Progenitor cell of endocrine pancreas (in vitro differentiated cells): ENCODE results near the gene ANKMY1. TPM values are rescaled to one million over a fixed set of nuclear protein-coding genes. Genes with fewer than 3 reads are reported as not detected.

ENCODE experiments used
- DNase-seq: peaks from one replicate; pipeline ENCODE4 v3.0.0; 2021; ENCODE audit warnings: low spot score; ENCODE audit not compliant: unreplicated experiment
- H3K27ac Mint-ChIP-seq: 2 replicates; pipeline ENCODE4 v1.8.0; 2021; ENCODE audit warnings: mild to moderate bottlenecking, moderate library complexity, mixed read lengths
- H3K27me3 Mint-ChIP-seq: 2 replicates; pipeline ENCODE4 v1.8.0; 2021; ENCODE audit warnings: mixed read lengths
- H3K36me3 Mint-ChIP-seq: 2 replicates; pipeline ENCODE4 v1.8.0; 2022; ENCODE audit warnings: mixed read lengths; ENCODE audit not compliant: insufficient read depth
- H3K4me1 Mint-ChIP-seq: 2 replicates; pipeline ENCODE4 v1.8.0; 2021; ENCODE audit warnings: low read depth, mixed read lengths
- H3K4me3 Mint-ChIP-seq: 2 replicates; pipeline ENCODE4 v1.8.0; 2021; ENCODE audit warnings: low read depth, mild to moderate bottlenecking, moderate library complexity, mixed read lengths
- H3K9me3 Mint-ChIP-seq: 2 replicates; pipeline ENCODE4 v1.8.0; 2021; ENCODE audit warnings: low read depth, mixed read lengths
- CTCF ChIP-seq: fragments of 200-600 bp; sonication (generic); IDR thresholded peaks from one replicate; pipeline ENCODE4 v1.5.0; 2021; ENCODE audit warnings: antibody characterized with exemption, mild to moderate bottlenecking; ENCODE audit not compliant: unreplicated experiment
- total RNA-seq: library from RNA; stranded (reverse); gene quantifications from 2 replicates; pipeline ENCODE4 v1.2.1, GENCODE V29; 2021

ANKMY1 gene
- total RNA-seq, 1 donor from 2014 or later = 29.2 TPM

DNA sequence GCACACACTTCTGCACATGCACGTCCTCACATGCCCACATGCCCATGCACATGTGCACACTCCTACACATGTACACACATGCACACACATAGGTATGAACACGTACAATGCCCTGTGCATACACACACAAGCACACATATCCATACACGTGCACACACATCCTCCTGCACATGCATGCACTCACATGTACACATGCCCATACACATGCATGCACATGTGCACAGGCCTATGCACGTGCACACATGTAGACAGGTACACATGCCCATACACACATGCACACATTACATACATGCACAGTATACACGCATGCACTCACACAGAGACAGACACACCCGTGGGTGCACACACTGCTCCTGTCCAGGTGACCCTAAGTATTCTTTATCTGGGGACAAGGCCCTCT, 88.0 kb downstream of the ANKMY1 start:
- peak overlapping the region; percentile 73 for H3K27ac Mint-ChIP-seq

DNA sequence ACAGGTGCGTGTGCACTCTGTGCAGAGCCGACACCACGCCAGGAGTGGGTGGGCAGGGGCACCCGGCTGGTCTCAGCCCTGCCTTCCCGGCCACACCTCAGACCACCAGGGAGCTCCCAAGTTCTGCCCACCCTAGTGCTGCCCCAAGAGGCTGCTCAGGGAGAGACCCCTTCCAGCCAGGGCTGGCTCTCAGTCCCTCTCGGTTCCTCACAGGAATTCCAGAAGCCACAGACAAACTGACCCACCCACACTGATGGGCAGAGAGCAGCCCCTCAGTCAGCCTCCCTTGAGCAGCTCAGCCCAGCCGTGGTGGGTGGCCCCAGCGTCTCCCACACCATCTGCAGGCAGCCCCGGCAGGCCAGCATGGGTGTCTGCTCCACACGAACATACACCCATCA, 88.5 kb downstream of the ANKMY1 start:
- peak; percentile 8 for DNase-seq

More for the DNA sequence above, 88.0 kb downstream of the ANKMY1 start:
- no peak for TF ChIP-seq CTCF
- Mint-ChIP-seq H3K9me3 (peaks cover 11% of the 10 kb centered on the region), H3K4me3 (no peak overlapping the region), H3K27me3 (no peaks in the 10 kb centered on the region), H3K36me3 (peaks cover 1% of the 10 kb centered on the region), H3K4me1 (peaks cover 2% of the 10 kb centered on the region)
- peak; percentile 7 for DNase-seq

GRCh38 chr2:240468303-240469238, 89.2 kb downstream of the ANKMY1 start:
- H3K27me3 Mint-ChIP-seq = no peaks in the 10 kb centered on the region
- H3K4me1 Mint-ChIP-seq = peaks cover 2% of the 10 kb centered on the region
- no peak overlapping the region for H3K27ac Mint-ChIP-seq
- peaks cover 6% of the 10 kb centered on the region for H3K9me3 Mint-ChIP-seq
- H3K4me3 Mint-ChIP-seq = no peak overlapping the region
- H3K36me3 Mint-ChIP-seq = peaks cover 1% of the 10 kb centered on the region
- DNase-seq = peak; percentile 14
- no peak for TF ChIP-seq CTCF

More for the DNA sequence above, 88.5 kb downstream of the ANKMY1 start:
- no peak overlapping the region for H3K4me3 Mint-ChIP-seq
- H3K27ac Mint-ChIP-seq = peak overlapping the region; percentile 63
- peak; percentile 13 for TF ChIP-seq CTCF
- H3K36me3 Mint-ChIP-seq = no peaks in the 10 kb centered on the region
- H3K4me1 Mint-ChIP-seq = peaks cover 2% of the 10 kb centered on the region
- H3K9me3 Mint-ChIP-seq = peaks cover 8% of the 10 kb centered on the region
- no peaks in the 10 kb centered on the region for H3K27me3 Mint-ChIP-seq

DNA sequence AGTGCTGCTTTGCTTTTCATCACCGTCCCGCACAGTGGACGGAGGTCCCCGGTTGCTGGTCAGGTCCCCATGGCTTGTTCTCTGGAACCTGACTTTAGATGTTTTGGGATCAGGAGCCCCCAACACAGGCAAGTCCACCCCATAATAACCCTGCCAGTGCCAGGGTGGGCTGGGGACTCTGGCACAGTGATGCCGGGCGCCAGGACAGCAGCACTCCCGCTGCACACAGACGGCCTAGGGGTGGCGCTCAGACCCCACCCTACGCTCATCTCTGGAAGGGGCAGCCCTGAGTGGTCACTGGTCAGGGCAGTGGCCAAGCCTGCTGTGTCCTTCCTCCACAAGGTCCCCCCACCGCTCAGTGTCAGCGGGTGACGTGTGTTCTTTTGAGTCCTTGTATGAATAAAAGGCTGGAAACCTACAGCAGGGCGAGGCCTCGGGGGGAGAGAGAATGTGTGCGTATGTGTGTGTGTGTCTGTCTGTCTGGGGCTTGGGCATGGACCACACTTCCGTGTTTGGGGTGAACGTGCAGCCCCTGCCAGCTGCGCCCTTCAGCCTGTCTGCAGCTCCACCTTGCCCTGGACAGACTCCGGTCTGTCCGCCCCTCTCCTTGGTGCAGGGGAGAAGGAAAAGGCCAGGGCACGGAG, 90.0 kb downstream of the ANKMY1 start:
- no peak overlapping the region for H3K27ac Mint-ChIP-seq
- TF ChIP-seq CTCF = no peak
- H3K36me3 Mint-ChIP-seq = peaks cover 1% of the 10 kb centered on the region
- no peak overlapping the region for H3K4me3 Mint-ChIP-seq
- peaks cover 2% of the 10 kb centered on the region for H3K4me1 Mint-ChIP-seq
- DNase-seq = no peak
- H3K9me3 Mint-ChIP-seq = no peaks in the 10 kb centered on the region
- H3K27me3 Mint-ChIP-seq = no peaks in the 10 kb centered on the region

DNA sequence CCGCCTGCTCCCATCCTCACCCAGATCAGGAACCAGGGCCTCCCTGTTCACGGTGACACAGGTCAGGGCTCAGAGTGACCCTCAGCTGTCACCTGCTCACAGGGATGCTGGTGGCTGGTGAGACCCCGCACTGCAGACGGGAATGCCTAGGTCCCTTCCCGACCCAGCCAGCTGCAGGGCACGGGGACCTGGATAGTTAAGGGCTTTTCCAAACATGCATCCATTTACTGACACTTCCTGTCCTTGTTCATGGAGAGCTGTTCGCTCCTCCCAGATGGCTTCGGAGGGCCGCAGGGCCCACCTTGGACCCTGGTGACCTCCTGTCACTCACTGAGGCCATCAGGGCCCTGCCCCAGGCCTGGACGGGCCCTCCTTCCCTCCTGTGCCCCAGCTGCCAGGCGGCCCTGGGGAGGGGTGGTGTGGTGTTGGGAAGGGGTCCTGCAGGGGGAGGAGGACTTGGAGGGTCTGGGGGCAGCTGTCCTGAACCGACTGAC, 90.6 kb downstream of the ANKMY1 start:
- peaks cover 2% of the 10 kb centered on the region for H3K4me1 Mint-ChIP-seq
- H3K27me3 Mint-ChIP-seq = no peaks in the 10 kb centered on the region
- H3K27ac Mint-ChIP-seq = no peak overlapping the region
- no peaks in the 10 kb centered on the region for H3K9me3 Mint-ChIP-seq
- peaks cover 4% of the 10 kb centered on the region for H3K36me3 Mint-ChIP-seq
- TF ChIP-seq CTCF = no peak
- DNase-seq = peak; percentile 8
- H3K4me3 Mint-ChIP-seq = no peak overlapping the region
